ENCODE measurements around the gene SMG6. TPM values are rescaled to one million over a fixed set of nuclear protein-coding genes. Genes with fewer than 3 reads are reported as not detected.

The SMG6 gene
- total and polyA plus RNA-seq, 2 of the 4 experiments (the other 2 are of a cell fraction): 16.3 to 30.3 TPM

GRCh38 chr17:2028234-2028614 lies 275.4 kb downstream of the SMG6 start:
- H3K18ac ChIP-seq (ENCODE audit: low read depth, low read length): no peak overlapping the region
- no peak overlapping the region for H3K4me2 ChIP-seq (ENCODE audit: low read depth, low read length)
- no TSS peak for BruUV-seq (replicated peaks)
- H3K9me1 ChIP-seq (ENCODE audit: insufficient read depth, low read length): peaks cover 10% of the 10 kb centered on the region; the same call in 1 of the 2 replicates
- H3K27me3 ChIP-seq (ENCODE audit: control insufficient read depth, insufficient read depth, low read length): peaks cover 33% of the 10 kb centered on the region
- in situ Hi-C loops (cut with MboI; ENCODE audit: low sequenced_read_pairs): loop anchor here (5.0 to 25.0 kb wide), 2 partner anchors 116 to 316 kb away; partner anchors contain the start of genes TLCD2 and WDR81
- H3K9ac ChIP-seq (ENCODE audit: low read depth, low read length): no peak overlapping the region
- intact Hi-C loops (cut with micrococcal nuclease): no loop called here
- no peaks in the 10 kb centered on the region for H3K36me3 ChIP-seq (ENCODE audit: control insufficient read depth, insufficient read depth, low read length)
- H3K4ac ChIP-seq (ENCODE audit: low read depth, low read length): no peak overlapping the region
- H3K23ac ChIP-seq (ENCODE audit: low read depth, low read length): no peak overlapping the region
- no peak overlapping the region for H2AK5ac ChIP-seq (ENCODE audit: low read depth, low read length)
- ATAC-seq (ENCODE audit: low read depth) (no peak), DNase-seq (no peak)
- no peak overlapping the region for H3K56ac ChIP-seq (ENCODE audit: extremely low read depth, insufficient read depth, low read length)
- no peak overlapping the region for H3K14ac ChIP-seq (replicated peaks; ENCODE audit: low read depth, low read length)
- no peak overlapping the region for H2AK9ac ChIP-seq (replicated peaks; ENCODE audit: low read depth, low read length, poor library complexity)
- ChIA-PET CTCF (interaction anchor here (1.3 kb wide), 1 partner anchor 119 kb away, joined by 5 read pairs; no protein-coding TSS in a partner anchor), POLR2A (ENCODE audit: unreplicated experiment) (no interaction called here)
- no peak for TF ChIP-seq ELK1 (IDR thresholded peaks at IDR 0.05; ENCODE audit: borderline replicate concordance, low read depth, low read length)
- TF ChIP-seq SMC3 (IDR thresholded peaks at IDR 0.05; ENCODE audit: low read depth, low read length): no peak
- no peak for TF ChIP-seq MXI1 (IDR thresholded peaks at IDR 0.05; ENCODE audit: borderline replicate concordance, low read depth, low read length)
- no peak for TF ChIP-seq USF2 (IDR thresholded peaks at IDR 0.05; ENCODE audit: low read depth, low read length)
- no peak for TF ChIP-seq CHD1 (IDR thresholded peaks at IDR 0.05; ENCODE audit: low read depth, low read length)
- no peak for TF ChIP-seq BHLHE40 (IDR thresholded peaks at IDR 0.05; ENCODE audit: low read depth, low read length)
- TF ChIP-seq MAZ (IDR thresholded peaks at IDR 0.05; ENCODE audit: borderline replicate concordance, low read depth, low read length): no peak
- TF ChIP-seq POLR2A (IDR thresholded peaks at IDR 0.05; ENCODE audit: low read depth, low read length): no peak
- TF ChIP-seq MAFK (IDR thresholded peaks at IDR 0.05; ENCODE audit: low read depth, low read length): no peak
- no peak for TF ChIP-seq RCOR1 (IDR thresholded peaks at IDR 0.05; ENCODE audit: insufficient replicate concordance, low read length)
- TF ChIP-seq CEBPB (IDR thresholded peaks at IDR 0.05; ENCODE audit: low read depth, low read length): no peak
- TF ChIP-seq RAD21 (IDR thresholded peaks at IDR 0.05; ENCODE audit: low read length): no peak
- TF ChIP-seq FOS (IDR thresholded peaks at IDR 0.05; ENCODE audit: low read depth, low read length): no peak
- WGBS, 2 experiments (ENCODE audit: extremely low coverage in 2 of 2, insufficient read length in 1 of 2): 56% methylated on average over 3 of the region's 5 CpGs; no CpG with 5 or more reads in 1 of the 2 experiments
- H4K8ac ChIP-seq (ENCODE audit: low read depth in 2 of 2, low read length in 2 of 2): no peak overlapping the region
- no peak overlapping the region for H4K5ac ChIP-seq (ENCODE audit: low read depth, low read length)
- H3K9me3 ChIP-seq (ENCODE audit: control insufficient read depth, insufficient read depth, low read length): no peaks in the 10 kb centered on the region
- H3K4me3 ChIP-seq (ENCODE audit: insufficient read depth, low read depth, low read length): no peak overlapping the region
- dilution Hi-C loops (cut with HindIII; ENCODE audit: low sequenced_read_pairs, unreplicated experiment): no loop called here
- H3K27ac ChIP-seq (ENCODE audit: insufficient read depth, low read length): no peak overlapping the region
- H2BK15ac ChIP-seq (ENCODE audit: low read depth, low read length): no peak overlapping the region
- H3K79me1 ChIP-seq (ENCODE audit: low read depth in 1 of 2, low read length in 2 of 2): peaks cover 12 to 29% of the 10 kb centered on the region in 2 experiments
- no peak overlapping the region for H2BK5ac ChIP-seq (ENCODE audit: low read depth, low read length, poor library complexity, severe bottlenecking)
- H4K20me1 ChIP-seq (ENCODE audit: insufficient read depth, low read length): peaks cover 3% of the 10 kb centered on the region; the same call in 1 of the 2 replicates
- H2AFZ ChIP-seq (replicated peaks; ENCODE audit: low read length, poor library complexity): peak overlapping the region; percentile 3
- no peak overlapping the region for H4K91ac ChIP-seq (ENCODE audit: insufficient read depth, low read depth, low read length)
- H3K4me1 ChIP-seq (ENCODE audit: control insufficient read depth, insufficient read depth, low read length): peaks cover 5% of the 10 kb centered on the region
- no peak overlapping the region for H2BK120ac ChIP-seq (ENCODE audit: low read depth, low read length)
- H2BK20ac ChIP-seq (ENCODE audit: low read depth, low read length): no peak overlapping the region
